C4-2B (cell line): ENCODE measurements around the gene ADAP1.

Experiments used
- CTCF ChIP-seq: fragments of 450-650 bp; conservative IDR thresholded peaks from 2 replicates; pipeline ENCODE4 v1.5.1; 2017; ENCODE audit warnings: mild to moderate bottlenecking
- ZFX ChIP-seq: fragments of 450-650 bp; IDR thresholded peaks from 2 replicates; pipeline ENCODE4 v1.6.1; 2017

GRCh38 chr7:871900-872537 lies 82.5 kb downstream of the ADAP1 start:
- TF ChIP-seq CTCF (no peak), ZFX (no peak)
